Liver (tissue), 9 donors: ENCODE measurements around the gene VSTM2L. TPM values are rescaled to one million over a fixed set of nuclear protein-coding genes. Genes with fewer than 3 reads are reported as not detected.

Experiments used
- DNase-seq: peaks from one replicate; pipeline ENCODE4 v3.0.0-alpha.2; 2017; ENCODE audit warnings: low spot score
- H3K27ac ChIP-seq, 2 donors: one replicate each; pipeline ENCODE4 v1.7.0; 2013; ENCODE audit warnings: inconsistent platforms in 2 of 2, low read length in 2 of 2, control low read depth in 1 of 2, low read depth in 1 of 2, mild to moderate bottlenecking in 1 of 2
- H3K27me3 ChIP-seq, 4 donors: one replicate each; pipeline versions ENCODE4 v1.6.1 to v1.7.0; 2013; ENCODE audit warnings: low read length in 3 of 4, inconsistent platforms in 1 of 4, mild to moderate bottlenecking in 1 of 4, moderate library complexity in 1 of 4; ENCODE audit not compliant: control insufficient read depth in 4 of 4, insufficient read depth in 4 of 4
- H3K36me3 ChIP-seq, 4 donors: one replicate each; pipeline versions ENCODE4 v1.6.1 to v1.7.0; 2013; ENCODE audit warnings: low read length in 3 of 4, mild to moderate bottlenecking in 3 of 4, low read depth in 1 of 4, moderate library complexity in 1 of 4; ENCODE audit not compliant: control insufficient read depth in 4 of 4, insufficient read depth in 3 of 4
- H3K4me1 ChIP-seq, 4 donors: one replicate each; pipeline versions ENCODE4 v1.6.1 to v1.7.0; 2013; ENCODE audit warnings: low read length in 3 of 4, mild to moderate bottlenecking in 3 of 4, moderate library complexity in 1 of 4; ENCODE audit not compliant: control insufficient read depth in 4 of 4, insufficient read depth in 4 of 4
- H3K4me3 ChIP-seq, 3 donors: one replicate each; pipeline versions ENCODE4 v1.6.1 to v1.7.0; 2013; ENCODE audit warnings: low read length in 3 of 3, control low read depth in 1 of 3, low read depth in 1 of 3, mild to moderate bottlenecking in 1 of 3
- H3K9ac ChIP-seq, 2 donors: one replicate each; pipeline ENCODE4 v1.7.0; 2013; ENCODE audit warnings: low read length in 2 of 2, mild to moderate bottlenecking in 2 of 2, moderate library complexity in 2 of 2, control low read depth in 1 of 2, low read depth in 1 of 2
- H3K9me3 ChIP-seq, 4 donors: one replicate each; pipeline versions ENCODE4 v1.6.1 to v1.7.0; 2013; ENCODE audit warnings: low read length in 3 of 4; ENCODE audit not compliant: control insufficient read depth in 4 of 4
- FOXA1 ChIP-seq: IDR thresholded peaks from 2 replicates; pipeline ENCODE4 v1.6.1; 2016; ENCODE audit warnings: antibody characterized with exemption
- FOXA2 ChIP-seq: IDR thresholded peaks from 2 replicates; pipeline ENCODE4 v1.6.1; 2016; ENCODE audit warnings: antibody characterized with exemption
- HNF4A ChIP-seq, 2 donors: conservative IDR thresholded peaks; 2 replicates each; pipeline ENCODE4 v1.6.1; 2016; ENCODE audit warnings: antibody characterized with exemption in 2 of 2, mild to moderate bottlenecking in 2 of 2
- HNF4G ChIP-seq: IDR thresholded peaks from 2 replicates; pipeline ENCODE4 v1.6.1; 2016; ENCODE audit warnings: antibody characterized with exemption
- JUND ChIP-seq, 2 donors: IDR thresholded peaks; 2 replicates each; pipeline ENCODE4 v1.6.1; 2016; ENCODE audit warnings: antibody characterized with exemption in 2 of 2
- NR2F2 ChIP-seq: IDR thresholded peaks from 2 replicates; pipeline ENCODE4 v1.6.1; 2016; ENCODE audit warnings: antibody characterized with exemption
- RXRA ChIP-seq, 2 donors: IDR thresholded peaks; 2 replicates each; pipeline ENCODE4 v1.6.1; 2017 to 2018; ENCODE audit warnings: antibody characterized with exemption in 2 of 2, mild to moderate bottlenecking in 1 of 2
- SP1 ChIP-seq: IDR thresholded peaks from 2 replicates; pipeline ENCODE4 v1.6.1; 2018; ENCODE audit warnings: antibody characterized with exemption, mild to moderate bottlenecking
- WGBS: extraction: QIAGEN DNeasy Blood & Tissue Kit; methylation state at CpG from one replicate; pipeline ENCODE4 v1.1.7; 2013; 5-methylcytosine and 5-hydroxymethylcytosine counted together
- polyA plus RNA-seq, 2 donors: library from polyadenylated mRNA; stranded (reverse) in 1 of 2; unstranded in 1 of 2; fragments of 200-250 nt in 1 of 2; fragments of >200 nt in 1 of 2; fragmentation: Nextera tagmentation in 1 of 2; extraction: Ambion mirVana in 1 of 2; gene quantifications; one replicate each; pipeline versions ENCODE4 v1.2.1 to v1.2.3, GENCODE V29; 2013 to 2015
- total RNA-seq, 2 donors: library from RNA; depleted of rRNA; stranded (reverse); fragments of >200 nt; gene quantifications; one replicate each; pipeline ENCODE4 v1.2.3, GENCODE V29; 2014
- TF ChIP-seq, protein P1 (sequence below): IDR thresholded peaks from 2 replicates; pipeline ENCODE4 v1.6.1; 2016; ENCODE audit warnings: antibody characterized with exemption
- TF ChIP-seq, protein P2 (sequence below): IDR thresholded peaks from 2 replicates; pipeline ENCODE4 v1.6.1; 2016; ENCODE audit warnings: antibody characterized with exemption, mild to moderate bottlenecking
- donor health status: healthy.
- donor health status: healthy.
- donor health status: healthy.
- donor health status: healthy.
- donor health status: healthy.

Gene VSTM2L
- total and polyA plus RNA-seq, 4 donors: 0.31 to 0.79 (median 0.56) TPM

DNA sequence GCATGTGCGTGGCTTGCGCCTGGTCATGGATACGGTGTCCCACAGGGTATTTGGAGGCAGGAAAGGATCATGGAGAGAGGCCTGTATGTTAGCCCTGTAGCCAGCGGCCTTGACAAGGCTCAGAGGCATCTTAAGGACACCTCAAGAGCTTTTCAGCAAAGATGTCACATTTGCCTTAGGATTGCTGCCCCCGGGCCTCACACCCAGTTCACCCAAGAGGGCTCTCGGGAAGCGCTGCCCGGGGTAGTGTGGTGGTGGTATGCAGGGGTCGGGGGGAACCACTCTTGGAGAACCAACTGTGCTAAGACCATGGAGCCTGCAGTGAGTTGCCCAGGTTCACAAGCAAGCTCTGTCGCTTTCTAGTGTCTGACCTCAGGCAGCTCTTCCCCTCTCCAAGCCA lies 36.9 kb upstream of the VSTM2L start:
- Histone ChIP-seq H3K27me3 (no peaks in the 10 kb centered on the region), H3K9ac (no peak overlapping the region), H3K4me1 (peaks cover 0 to 9% (median 2%) of the 10 kb centered on the region in 4 donors), H3K27ac (no peak overlapping the region), H3K9me3 (no peaks in the 10 kb centered on the region), H3K36me3 (peaks cover 7 to 59% (median 17%) of the 10 kb centered on the region in 4 donors), H3K4me3 (no peak overlapping the region)
- WGBS: 97% methylated on average over 10 of the region's 10 CpGs
- no peak for DNase-seq
- TF ChIP-seq JUND (IDR thresholded peaks at IDR 0.05): no peak
- TF ChIP-seq RXRA (IDR thresholded peaks at IDR 0.05): no peak
- no peak for TF ChIP-seq HNF4G
- TF ChIP-seq SP1: no peak
- TF ChIP-seq, protein P1, sequence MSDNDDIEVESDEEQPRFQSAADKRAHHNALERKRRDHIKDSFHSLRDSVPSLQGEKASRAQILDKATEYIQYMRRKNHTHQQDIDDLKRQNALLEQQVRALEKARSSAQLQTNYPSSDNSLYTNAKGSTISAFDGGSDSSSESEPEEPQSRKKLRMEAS: no peak
- TF ChIP-seq, protein P2, sequence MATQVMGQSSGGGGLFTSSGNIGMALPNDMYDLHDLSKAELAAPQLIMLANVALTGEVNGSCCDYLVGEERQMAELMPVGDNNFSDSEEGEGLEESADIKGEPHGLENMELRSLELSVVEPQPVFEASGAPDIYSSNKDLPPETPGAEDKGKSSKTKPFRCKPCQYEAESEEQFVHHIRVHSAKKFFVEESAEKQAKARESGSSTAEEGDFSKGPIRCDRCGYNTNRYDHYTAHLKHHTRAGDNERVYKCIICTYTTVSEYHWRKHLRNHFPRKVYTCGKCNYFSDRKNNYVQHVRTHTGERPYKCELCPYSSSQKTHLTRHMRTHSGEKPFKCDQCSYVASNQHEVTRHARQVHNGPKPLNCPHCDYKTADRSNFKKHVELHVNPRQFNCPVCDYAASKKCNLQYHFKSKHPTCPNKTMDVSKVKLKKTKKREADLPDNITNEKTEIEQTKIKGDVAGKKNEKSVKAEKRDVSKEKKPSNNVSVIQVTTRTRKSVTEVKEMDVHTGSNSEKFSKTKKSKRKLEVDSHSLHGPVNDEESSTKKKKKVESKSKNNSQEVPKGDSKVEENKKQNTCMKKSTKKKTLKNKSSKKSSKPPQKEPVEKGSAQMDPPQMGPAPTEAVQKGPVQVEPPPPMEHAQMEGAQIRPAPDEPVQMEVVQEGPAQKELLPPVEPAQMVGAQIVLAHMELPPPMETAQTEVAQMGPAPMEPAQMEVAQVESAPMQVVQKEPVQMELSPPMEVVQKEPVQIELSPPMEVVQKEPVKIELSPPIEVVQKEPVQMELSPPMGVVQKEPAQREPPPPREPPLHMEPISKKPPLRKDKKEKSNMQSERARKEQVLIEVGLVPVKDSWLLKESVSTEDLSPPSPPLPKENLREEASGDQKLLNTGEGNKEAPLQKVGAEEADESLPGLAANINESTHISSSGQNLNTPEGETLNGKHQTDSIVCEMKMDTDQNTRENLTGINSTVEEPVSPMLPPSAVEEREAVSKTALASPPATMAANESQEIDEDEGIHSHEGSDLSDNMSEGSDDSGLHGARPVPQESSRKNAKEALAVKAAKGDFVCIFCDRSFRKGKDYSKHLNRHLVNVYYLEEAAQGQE: no peak
- TF ChIP-seq FOXA1: no peak
- no peak for TF ChIP-seq HNF4A (conservative IDR thresholded peaks at IDR 0.05)
- TF ChIP-seq FOXA2: no peak

DNA sequence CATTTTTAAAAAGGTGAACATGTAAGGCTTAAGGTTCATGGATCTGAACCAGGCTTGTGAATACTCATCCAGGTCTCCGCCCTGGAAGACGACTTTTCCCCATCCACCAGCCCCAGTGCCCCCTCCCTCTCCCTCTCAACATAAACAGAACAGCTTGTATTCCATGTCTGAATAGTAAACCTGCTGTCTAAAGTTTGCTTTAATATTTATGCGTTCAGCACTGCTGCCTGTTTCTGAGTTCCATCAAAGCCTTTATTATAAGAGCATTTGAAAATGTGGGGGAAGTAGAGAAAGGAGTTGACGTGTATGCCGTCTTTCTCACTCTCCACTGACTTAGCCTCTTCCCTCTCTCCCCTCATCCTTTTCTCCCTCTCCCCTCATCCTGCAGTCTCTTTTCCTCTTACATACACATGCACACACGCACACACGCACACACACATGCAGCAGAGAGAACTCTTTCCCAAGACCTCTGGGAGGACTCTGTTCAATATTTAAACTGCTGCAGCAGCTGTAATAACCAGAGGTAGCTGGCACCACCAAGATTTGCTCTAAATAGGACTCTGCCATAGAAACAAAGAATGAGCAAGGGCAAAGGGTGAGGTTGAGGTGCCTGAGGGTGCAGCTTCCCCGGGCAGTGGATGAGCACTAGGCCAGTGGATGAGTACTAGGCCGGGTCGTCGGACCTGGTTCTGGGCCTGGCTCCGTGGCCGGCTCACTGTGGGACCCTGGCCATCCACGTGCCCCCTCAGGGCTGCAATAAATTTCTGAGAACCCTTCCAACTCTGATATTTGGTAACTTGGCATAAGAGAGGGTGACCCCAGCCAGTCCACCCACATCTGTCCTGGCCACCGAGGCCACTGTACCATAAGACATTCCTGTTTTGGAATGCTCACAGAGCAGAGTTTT lies 35.4 kb upstream of the VSTM2L start:
- no peak for DNase-seq
- 75% methylated on average over 15 of the region's 15 CpGs for WGBS
- H3K9ac ChIP-seq: no peak overlapping the region
- no peak for TF ChIP-seq FOXA2
- TF ChIP-seq HNF4A (conservative IDR thresholded peaks at IDR 0.05): peak in 1 of 2 donors; percentile 44
- peaks cover 0 to 9% (median 2%) of the 10 kb centered on the region in 4 donors for H3K4me1 ChIP-seq
- no peaks in the 10 kb centered on the region for H3K27me3 ChIP-seq
- H3K9me3 ChIP-seq: no peaks in the 10 kb centered on the region
- H3K36me3 ChIP-seq: peaks cover 7 to 56% (median 16%) of the 10 kb centered on the region in 4 donors
- no peak overlapping the region for H3K27ac ChIP-seq
- H3K4me3 ChIP-seq: no peak overlapping the region

DNA sequence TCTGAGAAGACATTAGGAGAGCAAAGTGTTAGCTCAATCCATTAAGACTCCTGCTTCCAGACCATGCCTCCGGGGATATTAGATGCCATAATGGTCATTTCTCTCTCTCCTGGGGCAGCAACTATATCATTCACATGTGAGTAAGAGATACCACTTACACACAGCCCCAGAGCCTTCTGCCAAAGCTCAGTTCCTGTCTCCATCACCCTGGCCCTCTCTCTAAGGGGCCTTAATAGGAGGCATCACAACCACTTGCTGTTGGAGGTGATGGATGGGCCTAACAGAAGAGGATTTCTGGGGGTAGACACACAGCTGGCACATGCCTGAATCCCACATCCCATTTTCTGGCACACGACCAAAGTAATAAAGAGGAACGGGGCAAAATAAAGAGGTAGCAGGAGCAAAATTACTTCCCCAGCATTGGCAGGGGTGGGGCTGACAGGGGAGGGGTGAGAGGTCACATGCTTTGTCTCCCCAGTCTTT lies 34.0 kb upstream of the VSTM2L start:
- Histone ChIP-seq H3K4me1 (peaks cover 0 to 9% (median 2%) of the 10 kb centered on the region in 4 donors), H3K27ac (no peak overlapping the region), H3K9me3 (no peaks in the 10 kb centered on the region), H3K9ac (no peak overlapping the region), H3K36me3 (peaks cover 9 to 58% (median 20%) of the 10 kb centered on the region in 4 donors), H3K4me3 (no peak overlapping the region), H3K27me3 (no peaks in the 10 kb centered on the region)
- 83% methylated on average over 3 of the region's 3 CpGs for WGBS
- TF ChIP-seq, protein P1: no peak
- TF ChIP-seq FOXA2 (no peak), NR2F2 (no peak), RXRA (IDR thresholded peaks at IDR 0.05) (no peak)
- no peak for DNase-seq
